IPS-18c (cell line): ENCODE data around the gene C11orf68.
"Not testable (repeated sequence)": the region's sequence is repeated elsewhere in the genome, so short reads cannot be mapped to it uniquely, and the experiment has no call there.

Experiments
- H3K4me3 ChIP-seq: 2 replicates; pipeline ENCODE4 v1.7.0; 2013; ENCODE audit warnings: low read depth, mild to moderate bottlenecking, low read length, moderate library complexity; ENCODE audit not compliant: insufficient read depth
- H3K9me3 ChIP-seq: one replicate; pipeline ENCODE4 v1.6.1; 2013; ENCODE audit warnings: mild to moderate bottlenecking, low read length, moderate library complexity; ENCODE audit not compliant: control insufficient read depth, insufficient read depth

C11orf68 gene

GRCh38 chr11:65899356-65900124 lies 19.3 kb downstream of the C11orf68 start:
- H3K4me3 ChIP-seq, result peak overlapping the region; percentile 61
- no peaks in the 10 kb centered on the region for H3K9me3 ChIP-seq

GRCh38 chr11:65898656-65899355 lies 20.1 kb downstream of the C11orf68 start:
- Histone ChIP-seq H3K4me3 (peak overlapping the region; percentile 61), H3K9me3 (no peaks in the 10 kb centered on the region)

- no peaks in the 10 kb centered on the region for H3K9me3 ChIP-seq
- H3K4me3 ChIP-seq, result no peak overlapping the region
Observed at GRCh38 chr11:65897020-65897471, 21.8 kb downstream of the C11orf68 start.

- H3K9me3 ChIP-seq, result no peaks in the 10 kb centered on the region
- H3K4me3 ChIP-seq, result no peak overlapping the region
Observed at GRCh38 chr11:65896034-65896999, 22.5 kb downstream of the C11orf68 start.

- H3K9me3 ChIP-seq, result no peaks in the 10 kb centered on the region
- H3K4me3 ChIP-seq, result no peak overlapping the region
Observed at GRCh38 chr11:65895482-65895981, 23.3 kb downstream of the C11orf68 start.

- H3K9me3 ChIP-seq, result no peaks in the 10 kb centered on the region
- H3K4me3 ChIP-seq, result no peak overlapping the region
Observed at GRCh38 chr11:65894034-65894591, 24.7 kb downstream of the C11orf68 start.

GRCh38 chr11:65892661-65893317 lies 26.1 kb downstream of the C11orf68 start:
- Histone ChIP-seq H3K9me3 (no peaks in the 10 kb centered on the region), H3K4me3 (no peak overlapping the region)

- peak overlapping the region; percentile 90; the same call in 1 of the 2 replicates for H3K4me3 ChIP-seq
- H3K9me3 ChIP-seq, result not testable (repeated sequence)
Observed at GRCh38 chr11:65892137-65892540, 26.7 kb downstream of the C11orf68 start.

- H3K4me3 ChIP-seq, result peak overlapping the region; percentile 90
- no peaks in the 10 kb centered on the region for H3K9me3 ChIP-seq
Observed at GRCh38 chr11:65891219-65892136, 27.4 kb downstream of the C11orf68 start.

- Histone ChIP-seq H3K4me3 (peak within 1 kb of the TSS; percentile 90), H3K9me3 (no peaks in the 10 kb centered on the region)
Observed at GRCh38 chr11:65890324-65891218, 28.3 kb downstream of the C11orf68 start, which contains the start of gene CCDC85B. CCDC85B (plus strand) TSS chr11:65890673; CDS start chr11:65890784, 111 bp downstream.

GRCh38 chr11:65888163-65888814 lies 30.6 kb downstream of the C11orf68 start, which contains the start of gene FIBP:
FIBP (minus strand) TSS chr11:65888471; CDS start chr11:65888418, 53 bp downstream.
- H3K9me3 ChIP-seq, result no peaks in the 10 kb centered on the region
- H3K4me3 ChIP-seq, result peak within 1 kb of the TSS; percentile 94

GRCh38 chr11:65887723-65888162 lies 31.1 kb downstream of the C11orf68 start:
- H3K4me3 ChIP-seq, result peak overlapping the region; percentile 94

GRCh38 chr11:65886826-65887722 lies 31.8 kb downstream of the C11orf68 start:
- Histone ChIP-seq H3K9me3 (no peaks in the 10 kb centered on the region), H3K4me3 (peak overlapping the region; percentile 94)

More at GRCh38 chr11:65887723-65888162, 31.1 kb downstream of the C11orf68 start:
- no peaks in the 10 kb centered on the region for H3K9me3 ChIP-seq
